Measurements from ENCODE around the gene FXYD7. TPM values are rescaled to one million over a fixed set of nuclear protein-coding genes. Genes with fewer than 3 reads are reported as not detected.
A peak's percentile ranks its signal among the peaks of the same experiment; 100 is the strongest.

The FXYD7 gene
- polyA plus RNA-seq, 1 experiment, result 0.10 TPM

DNA sequence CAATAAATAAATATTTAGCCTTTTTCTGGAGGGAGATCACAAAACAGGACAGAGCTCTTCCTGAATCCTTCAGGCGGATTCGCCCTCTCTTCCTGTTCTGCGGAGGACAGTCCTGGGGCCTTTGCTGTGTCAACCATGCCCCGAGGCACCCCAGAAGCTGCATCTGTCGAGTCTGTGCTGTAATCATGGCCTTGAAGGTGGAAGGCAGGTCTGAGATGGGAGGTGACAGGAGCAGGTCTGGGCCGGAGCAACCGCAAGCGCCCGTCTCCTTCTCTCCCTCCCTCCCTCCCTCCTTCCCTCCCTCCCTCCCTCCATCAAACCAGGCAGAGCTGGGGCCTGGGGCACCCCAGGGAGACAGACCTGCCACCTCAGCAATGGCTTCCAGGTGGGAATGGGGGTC lies 32.1 kb upstream of the FXYD7 start:
- POLR2A ChIA-PET, result interaction anchor here (0.5 kb wide), 1 partner anchor 13 kb away, joined by 7 read pairs; no protein-coding TSS in a partner anchor

DNA sequence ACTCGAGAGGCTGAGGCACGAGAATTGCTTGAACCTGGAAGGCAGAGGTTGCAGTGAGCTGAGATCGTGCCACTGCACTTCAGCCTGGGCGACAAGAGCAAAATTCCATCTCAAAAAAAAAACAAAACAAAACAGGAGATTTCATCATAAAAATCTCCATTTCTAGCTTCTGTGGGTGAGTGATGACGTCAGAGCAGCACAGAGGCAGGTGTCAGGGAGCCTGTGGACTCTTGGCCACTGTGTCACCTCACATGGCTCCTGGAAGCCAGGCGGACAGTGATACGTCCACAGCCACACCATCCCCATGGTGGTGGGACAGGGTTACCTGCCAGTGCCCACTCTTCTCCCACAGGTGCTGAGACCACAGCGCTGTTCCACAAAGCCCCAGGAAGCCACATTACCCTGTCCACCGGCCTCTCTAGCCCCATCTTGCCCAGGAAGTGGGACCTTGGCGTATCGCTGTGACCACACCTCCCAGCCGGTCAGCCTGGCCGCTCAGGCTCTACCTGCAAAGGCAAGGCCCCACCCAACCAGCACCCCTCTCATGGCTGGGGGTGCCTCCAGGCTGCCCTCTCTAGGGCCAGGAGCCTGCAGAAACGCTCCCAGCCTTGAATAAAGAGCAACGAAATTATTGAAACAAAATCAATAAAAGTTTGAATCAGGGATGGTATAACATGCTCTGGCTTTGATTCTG lies 29.9 kb upstream of the FXYD7 start:
- POLR2A ChIA-PET, result no interaction called here
- Histone ChIP-seq H3K27me3 (ENCODE audit: control insufficient read depth, insufficient read depth, low read length) (peaks cover 10% of the 10 kb centered on the region), H3K36me3 (ENCODE audit: control insufficient read depth, insufficient read depth, low read length) (no peaks in the 10 kb centered on the region), H3K4me3 (ENCODE audit: low read depth, low read length) (no peak overlapping the region)
- CTCF ChIA-PET, result interaction anchor here (1.0 to 2.8 kb wide), 2 partner anchors 11 to 13 kb away, joined by 3 to 9 read pairs; no protein-coding TSS in a partner anchor
- DNase-seq (ENCODE audit: low read depth), result no peak
- TF ChIP-seq, protein P1, sequence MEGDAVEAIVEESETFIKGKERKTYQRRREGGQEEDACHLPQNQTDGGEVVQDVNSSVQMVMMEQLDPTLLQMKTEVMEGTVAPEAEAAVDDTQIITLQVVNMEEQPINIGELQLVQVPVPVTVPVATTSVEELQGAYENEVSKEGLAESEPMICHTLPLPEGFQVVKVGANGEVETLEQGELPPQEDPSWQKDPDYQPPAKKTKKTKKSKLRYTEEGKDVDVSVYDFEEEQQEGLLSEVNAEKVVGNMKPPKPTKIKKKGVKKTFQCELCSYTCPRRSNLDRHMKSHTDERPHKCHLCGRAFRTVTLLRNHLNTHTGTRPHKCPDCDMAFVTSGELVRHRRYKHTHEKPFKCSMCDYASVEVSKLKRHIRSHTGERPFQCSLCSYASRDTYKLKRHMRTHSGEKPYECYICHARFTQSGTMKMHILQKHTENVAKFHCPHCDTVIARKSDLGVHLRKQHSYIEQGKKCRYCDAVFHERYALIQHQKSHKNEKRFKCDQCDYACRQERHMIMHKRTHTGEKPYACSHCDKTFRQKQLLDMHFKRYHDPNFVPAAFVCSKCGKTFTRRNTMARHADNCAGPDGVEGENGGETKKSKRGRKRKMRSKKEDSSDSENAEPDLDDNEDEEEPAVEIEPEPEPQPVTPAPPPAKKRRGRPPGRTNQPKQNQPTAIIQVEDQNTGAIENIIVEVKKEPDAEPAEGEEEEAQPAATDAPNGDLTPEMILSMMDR (IDR thresholded peaks at IDR 0.05; ENCODE audit: insufficient read depth, low read depth, low read length), result no peak

More for the DNA sequence above, 32.1 kb upstream of the FXYD7 start:
- Histone ChIP-seq H3K36me3 (ENCODE audit: control insufficient read depth, insufficient read depth, low read length) (no peaks in the 10 kb centered on the region), H3K27me3 (ENCODE audit: control insufficient read depth, insufficient read depth, low read length) (peaks cover 7% of the 10 kb centered on the region), H3K4me3 (ENCODE audit: low read depth, low read length) (no peak overlapping the region)
- TF ChIP-seq, protein P1 (IDR thresholded peaks at IDR 0.05; ENCODE audit: insufficient read depth, low read depth, low read length), result no peak
- DNase-seq (ENCODE audit: low read depth), result no peak
- CTCF ChIA-PET, result interaction anchor here (0.5 to 2.8 kb wide), 10 partner anchors 9 to 67 kb away, joined by 3 to 9 read pairs (median 3); partner anchors contain the start of gene LGI4

DNA sequence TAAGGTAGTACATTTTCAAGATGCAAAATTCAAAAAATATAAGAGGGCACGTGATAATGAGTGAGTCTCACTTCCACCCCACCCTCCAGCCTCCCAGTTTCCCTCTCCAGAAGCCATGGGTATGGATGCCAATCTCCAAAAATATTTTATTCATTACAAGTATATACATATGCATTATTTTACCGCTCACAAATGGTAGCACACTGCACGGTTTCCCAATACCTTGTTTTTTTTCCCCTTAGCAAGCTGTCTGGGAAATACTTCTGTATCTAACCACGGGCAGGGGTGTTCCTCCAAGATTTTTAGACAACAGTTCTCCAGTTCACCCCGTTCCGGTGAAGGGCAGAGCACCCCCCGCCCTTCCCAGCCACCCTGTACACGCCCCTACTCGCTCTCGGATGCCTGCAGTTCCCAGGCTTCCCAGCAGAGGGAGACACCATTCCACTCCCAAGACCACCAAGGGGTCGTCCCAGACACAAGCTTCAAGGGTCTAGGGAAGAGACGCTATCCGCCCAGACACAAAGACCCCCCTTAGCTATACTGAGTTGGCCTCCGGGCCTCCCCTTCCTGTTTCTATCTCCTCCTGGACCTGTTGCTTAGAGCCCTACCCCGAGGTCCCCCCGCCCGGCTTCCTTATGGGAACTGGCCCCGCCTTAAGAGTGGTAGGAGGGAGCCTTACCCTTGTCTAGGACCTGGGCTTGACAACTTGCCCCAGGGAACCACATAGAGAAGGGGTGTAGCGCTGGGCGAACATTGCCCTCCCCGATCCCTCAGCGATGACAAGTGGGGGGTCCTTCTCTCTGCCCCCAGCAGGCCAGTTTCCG lies 28.5 kb upstream of the FXYD7 start:
- Histone ChIP-seq H3K27me3 (ENCODE audit: control insufficient read depth, insufficient read depth, low read length) (peaks cover 10% of the 10 kb centered on the region), H3K4me3 (ENCODE audit: low read depth, low read length) (no peak overlapping the region), H3K36me3 (ENCODE audit: control insufficient read depth, insufficient read depth, low read length) (no peaks in the 10 kb centered on the region)
- TF ChIP-seq, protein P1 (IDR thresholded peaks at IDR 0.05; ENCODE audit: insufficient read depth, low read depth, low read length), result peak; percentile 99
- CTCF ChIA-PET, result interaction anchor here (0.7 to 4.8 kb wide), 23 partner anchors 9 to 150 kb away, joined by 3 to 59 read pairs (median 4); partner anchors contain the start of genes FXYD7 and LGI4
- no peak for DNase-seq (ENCODE audit: low read depth)
- POLR2A ChIA-PET, result no interaction called here

DNA sequence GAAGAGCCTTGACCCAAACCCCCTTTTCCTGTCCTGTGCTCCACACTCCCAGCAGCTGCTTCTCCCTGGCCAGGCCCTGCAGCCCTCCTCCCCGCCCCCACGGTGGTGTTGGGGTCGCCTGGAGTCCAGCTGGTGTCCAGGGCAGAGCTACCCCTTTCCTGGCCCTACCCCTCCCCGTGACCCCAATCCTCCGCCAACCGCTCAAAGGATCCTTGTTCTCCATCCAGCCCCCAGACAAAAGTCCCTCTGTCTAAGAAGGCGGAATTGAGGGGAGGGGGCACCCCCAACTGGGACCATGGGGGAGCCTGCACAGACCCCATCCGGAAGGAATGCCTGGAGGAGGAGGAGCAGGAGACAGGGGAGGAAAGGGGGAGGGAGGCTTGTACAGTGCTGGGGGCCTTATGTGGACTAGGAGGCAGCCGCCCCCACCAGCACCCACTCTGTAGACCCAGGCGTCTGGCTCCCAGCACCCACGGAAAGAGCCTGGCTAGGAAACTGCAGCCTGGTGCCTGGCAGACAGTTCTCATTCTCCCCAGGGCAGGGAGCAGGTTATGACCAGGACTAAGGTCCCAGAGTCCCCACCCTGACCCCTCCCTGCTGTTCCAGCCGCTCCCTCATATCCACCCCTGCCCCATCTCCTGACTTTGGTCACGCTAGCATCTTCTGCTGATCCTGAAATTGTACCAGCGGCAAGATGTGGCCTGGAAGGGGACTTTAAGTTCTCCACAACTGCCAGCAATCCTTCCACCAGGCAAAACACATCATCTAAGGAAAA lies 27.7 kb upstream of the FXYD7 start, which contains the start of gene FXYD3:
Gene FXYD3, plus strand, starts transcription at position 647 of the 775 bp plus-strand sequence. CDS start 3,554 bp downstream, outside the sequence.
- peaks cover 10% of the 10 kb centered on the region for H3K27me3 ChIP-seq (ENCODE audit: control insufficient read depth, insufficient read depth, low read length)
- H3K4me3 ChIP-seq (ENCODE audit: low read depth, low read length), result no peak within 1 kb of the TSS
- ChIA-PET CTCF (interaction anchor here (0.7 to 4.8 kb wide), 24 partner anchors 8 to 149 kb away, joined by 3 to 59 read pairs (median 4); partner anchors contain the start of genes FXYD7 and LGI4), POLR2A (no interaction called here)
- DNase-seq (ENCODE audit: low read depth), result no peak
- TF ChIP-seq, protein P1 (IDR thresholded peaks at IDR 0.05; ENCODE audit: insufficient read depth, low read depth, low read length), result no peak
- H3K36me3 ChIP-seq (ENCODE audit: control insufficient read depth, insufficient read depth, low read length), result no peaks in the 10 kb centered on the region
